Mammary epithelial cell (primary cell): ENCODE data around the gene NUDT14.

Experiments used
- CTCF ChIP-seq, 2 donors: IDR thresholded peaks in 1 of 2; conservative IDR thresholded peaks in 1 of 2; 2 replicates each; pipeline ENCODE4 v1.5.1; 2011 to 2012; ENCODE audit warnings: inconsistent platforms in 2 of 2, low read length in 2 of 2, mild to moderate bottlenecking in 2 of 2, control low read depth in 1 of 2, low read depth in 1 of 2; ENCODE audit not compliant: insufficient read depth in 1 of 2; ENCODE audit errors: extremely low read depth in 1 of 2
- EZH2 ChIP-seq: IDR thresholded peaks from 2 replicates; pipeline ENCODE4 v1.6.1; 2012; ENCODE audit warnings: low read length, inconsistent platforms, borderline replicate concordance

- no peak for TF ChIP-seq EZH2
- TF ChIP-seq CTCF (conservative IDR thresholded peaks at IDR 0.05 in 1 of 2, IDR thresholded peaks at IDR 0.05 in 1 of 2; ENCODE audit: extremely low read depth in 1 of 2, insufficient read depth in 1 of 2, low read depth in 1 of 2, low read length in 2 of 2) = no peak
Measured at GRCh38 chr14:105140581-105140980, 40.5 kb downstream of the NUDT14 start.
